Activated CD4-positive, alpha-beta memory T cell treated with anti-CD3 and anti-CD28 coated beads, Interleukin-2, amount 10 ng/mL, durations not matched to agents 7 days and 5 days (primary cell): ENCODE data around the gene ATP1A4. TPM values are rescaled to one million over a fixed set of nuclear protein-coding genes. Genes with fewer than 3 reads are reported as not detected.
"Not testable (repeated sequence)": the region's sequence is repeated elsewhere in the genome, so short reads cannot be mapped to it uniquely, and the experiment has no call there.

Experiments used
- CTCF ChIA-PET: fragments of 350-600 bp; sonication (Branson Sonifier 250); formaldehyde crosslinking; loops from one replicate; lab custom pipeline; 2021; ENCODE audit warnings: antibody characterized with exemption, inconsistent platforms; lab: Charles Lee
- POLR2A ChIA-PET: fragments of 350-600 bp; sonication (Branson Sonifier 250); formaldehyde crosslinking; loops from one replicate; lab custom pipeline; 2021; ENCODE audit warnings: antibody characterized with exemption; lab: Charles Lee
- DNase-seq: peaks from one replicate; pipeline ENCODE4 v3.0.0-alpha.2; 2020
- H3K27ac Mint-ChIP-seq: one replicate; pipeline ENCODE4 v1.8.0; 2021; ENCODE audit warnings: mild to moderate bottlenecking, mixed read lengths
- H3K27me3 Mint-ChIP-seq: one replicate; pipeline ENCODE4 v1.8.0; 2021; ENCODE audit warnings: mixed read lengths
- H3K36me3 Mint-ChIP-seq: one replicate; pipeline ENCODE4 v1.8.0; 2021; ENCODE audit warnings: low read depth, mixed read lengths
- H3K4me1 Mint-ChIP-seq: one replicate; pipeline ENCODE4 v1.8.0; 2021; ENCODE audit warnings: mixed read lengths
- H3K4me3 Mint-ChIP-seq: one replicate; pipeline ENCODE4 v1.8.0; 2021; ENCODE audit warnings: mild to moderate bottlenecking, mixed read lengths
- H3K9me3 Mint-ChIP-seq: one replicate; pipeline ENCODE4 v1.8.0; 2021; ENCODE audit warnings: mixed read lengths
- total RNA-seq, 2 experiments: library from RNA; stranded (reverse); gene quantifications; one replicate each; pipeline ENCODE4 v1.2.3, GENCODE V29; 2021

Gene ATP1A4
- total RNA-seq, 2 experiments from 2014 or later: 0.33 TPM; not detected in 1

DNA sequence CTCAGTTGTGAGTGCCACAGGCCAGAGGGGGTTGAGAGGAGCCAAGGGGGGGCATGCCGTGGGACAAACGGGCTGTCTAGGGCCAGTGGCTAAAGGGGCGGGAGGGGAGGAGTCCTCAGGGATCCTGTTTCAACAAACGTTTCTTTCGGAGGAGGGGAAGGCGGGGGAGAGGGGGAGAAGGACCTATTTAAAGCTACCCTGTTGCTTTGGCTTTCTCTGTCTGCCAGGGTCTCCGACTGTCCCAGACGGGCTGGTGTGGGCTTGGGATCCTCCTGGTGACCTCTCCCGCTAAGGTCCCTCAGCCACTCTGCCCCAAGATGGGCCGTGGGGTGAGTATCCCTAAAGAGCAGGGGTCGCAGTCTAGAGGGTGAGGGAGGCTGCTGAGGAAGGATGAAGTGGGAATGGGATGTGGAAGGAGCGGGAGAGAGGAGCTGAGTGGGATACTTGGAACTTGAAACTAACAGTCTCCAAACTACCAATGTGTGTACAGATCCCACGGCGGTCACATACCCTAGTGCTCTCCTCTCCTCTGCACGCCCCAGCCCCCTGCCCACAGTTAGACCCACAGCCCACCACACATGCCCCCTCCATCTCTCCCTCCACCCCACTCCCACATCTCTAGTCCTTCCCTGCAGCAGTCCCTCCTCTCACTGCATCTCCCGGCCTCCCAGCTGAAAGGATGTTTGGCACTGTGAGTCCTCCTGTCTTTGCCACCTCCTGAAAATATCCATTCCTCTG is 35.7 kb upstream of the ATP1A4 start, which contains the start of gene ATP1A2:
ATP1A2 (plus strand) TSS at position 215 of the 738 bp plus-strand sequence; CDS start at position 318, 103 bp downstream.
- no peak for DNase-seq
- H3K9me3 Mint-ChIP-seq: no peaks in the 10 kb centered on the region
- CTCF ChIA-PET: no interaction called here
- no peak within 1 kb of the TSS for H3K27ac Mint-ChIP-seq
- peaks cover 20% of the 10 kb centered on the region for H3K27me3 Mint-ChIP-seq
- no peak within 1 kb of the TSS for H3K4me3 Mint-ChIP-seq
- no peaks in the 10 kb centered on the region for H3K4me1 Mint-ChIP-seq
- POLR2A ChIA-PET: no interaction called here
- H3K36me3 Mint-ChIP-seq: no peaks in the 10 kb centered on the region

DNA sequence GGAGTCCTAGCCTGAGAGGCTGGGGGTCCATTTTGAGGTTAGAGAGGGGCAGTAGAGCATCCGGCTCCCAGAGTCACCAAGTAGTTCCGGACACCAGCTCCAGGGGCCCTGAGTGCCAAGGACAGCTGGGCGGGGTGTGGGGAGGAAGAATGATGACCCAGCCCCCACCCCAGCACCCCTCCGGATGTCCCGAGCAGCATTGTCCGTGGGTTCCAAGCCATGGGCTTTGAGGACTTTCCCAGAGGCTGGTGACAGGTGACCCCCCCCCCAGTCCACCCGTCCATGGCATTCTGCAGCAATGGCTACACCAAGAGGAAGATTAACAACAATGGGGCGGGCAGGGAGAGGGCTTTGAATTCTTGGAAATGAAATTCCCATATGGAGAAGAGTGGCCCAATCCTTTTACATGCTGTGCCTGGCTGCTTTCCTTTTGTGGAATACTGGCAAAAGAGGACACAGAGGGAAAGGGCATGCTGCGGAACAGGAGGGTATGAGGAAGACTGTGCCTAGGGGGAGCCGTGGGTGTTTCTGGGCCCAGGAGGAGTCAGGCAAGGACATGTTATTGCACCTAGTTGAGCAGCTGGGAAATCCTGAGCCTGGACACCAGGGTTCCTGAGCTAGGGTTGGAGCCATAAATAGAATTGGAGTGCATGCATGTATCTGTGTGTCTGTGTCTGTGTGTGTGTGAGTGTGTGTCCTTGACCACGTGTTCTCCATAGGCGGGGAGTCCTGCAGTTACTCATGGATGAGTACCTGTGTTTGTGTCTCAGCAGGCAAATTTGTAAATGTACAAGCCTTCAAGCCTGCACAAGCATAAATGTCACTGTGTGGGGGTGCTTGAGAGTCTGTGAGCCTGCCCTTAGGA is 34.9 kb upstream of the ATP1A4 start:
- CTCF ChIA-PET: no interaction called here
- H3K4me3 Mint-ChIP-seq: no peak overlapping the region
- H3K27ac Mint-ChIP-seq: no peak overlapping the region
- H3K27me3 Mint-ChIP-seq: peaks cover 19% of the 10 kb centered on the region
- H3K9me3 Mint-ChIP-seq: no peaks in the 10 kb centered on the region
- H3K36me3 Mint-ChIP-seq: no peaks in the 10 kb centered on the region
- no peak for DNase-seq
- no peaks in the 10 kb centered on the region for H3K4me1 Mint-ChIP-seq
- POLR2A ChIA-PET: no interaction called here

DNA sequence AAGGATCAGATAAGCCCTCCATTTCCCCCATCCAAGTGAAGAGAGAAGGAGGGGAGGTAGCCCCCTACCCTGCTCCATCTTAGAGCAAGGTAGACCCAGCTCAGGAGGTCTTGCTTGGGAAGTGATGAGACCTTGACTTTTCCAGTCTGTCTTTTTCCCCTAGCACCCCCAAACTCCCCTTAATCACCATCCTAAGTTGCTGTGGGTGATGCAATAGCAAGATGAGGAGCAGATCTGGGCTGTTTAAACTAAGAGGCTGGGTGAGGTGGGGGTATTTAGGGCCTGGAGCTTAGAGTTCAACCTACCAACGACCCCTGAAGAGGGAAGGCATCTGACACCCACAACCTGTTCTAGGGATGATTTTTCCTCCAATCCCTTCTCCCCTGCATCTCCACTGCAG is 34.1 kb upstream of the ATP1A4 start:
- DNase-seq: no peak
- Mint-ChIP-seq H3K36me3 (no peaks in the 10 kb centered on the region), H3K27me3 (peaks cover 21% of the 10 kb centered on the region), H3K9me3 (no peaks in the 10 kb centered on the region), H3K4me3 (no peak overlapping the region), H3K4me1 (no peaks in the 10 kb centered on the region), H3K27ac (no peak overlapping the region)
- ChIA-PET CTCF (no interaction called here), POLR2A (no interaction called here)

DNA sequence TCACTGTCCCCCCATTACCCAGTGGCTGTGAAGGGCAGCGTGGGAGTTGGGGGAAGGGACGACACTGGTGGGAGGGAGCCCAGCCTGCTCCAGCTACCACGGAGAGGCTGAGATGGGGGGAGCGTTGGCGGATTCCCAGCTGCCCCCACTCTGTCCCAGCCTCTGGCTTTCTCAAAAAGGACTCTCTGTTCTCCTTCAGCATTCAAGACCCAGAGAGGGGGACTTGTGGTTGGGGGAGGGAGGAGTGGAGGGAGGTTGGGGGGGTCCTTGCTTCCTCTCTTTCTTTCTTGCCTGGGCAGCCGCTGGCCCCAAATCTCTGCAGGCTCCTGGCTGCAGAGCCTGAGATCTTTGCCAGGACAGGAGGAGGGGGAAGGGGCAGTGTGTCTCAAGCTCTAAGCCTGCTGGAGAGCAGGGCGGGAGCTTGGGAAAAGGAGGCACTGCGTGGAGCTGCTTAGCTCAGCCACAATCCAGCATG is 33.7 kb upstream of the ATP1A4 start:
- Mint-ChIP-seq H3K36me3 (no peaks in the 10 kb centered on the region), H3K27me3 (peaks cover 21% of the 10 kb centered on the region), H3K4me1 (no peaks in the 10 kb centered on the region), H3K27ac (no peak overlapping the region), H3K4me3 (no peak overlapping the region), H3K9me3 (no peaks in the 10 kb centered on the region)
- POLR2A ChIA-PET: no interaction called here
- DNase-seq: no peak
- CTCF ChIA-PET: no interaction called here

DNA sequence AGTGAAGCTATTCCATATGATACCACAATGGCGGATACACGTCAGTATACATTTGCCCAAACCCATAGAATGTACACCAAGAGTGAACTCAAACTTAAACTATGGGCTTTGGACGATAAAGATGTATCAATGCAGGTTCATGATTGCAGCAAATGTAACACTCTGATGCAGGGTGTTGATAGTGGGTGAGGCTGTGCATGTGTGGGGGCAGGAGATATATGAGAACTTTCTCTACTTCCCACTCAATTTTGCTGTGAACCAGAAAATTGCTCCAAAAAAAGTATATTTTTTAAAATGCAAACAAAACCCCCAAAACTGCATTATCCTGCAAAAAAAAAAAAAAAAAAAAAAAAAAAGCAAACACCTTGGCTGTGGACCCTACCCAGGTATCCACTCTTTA is 32.5 kb upstream of the ATP1A4 start:
- Mint-ChIP-seq H3K27ac (no peak overlapping the region), H3K4me1 (no peaks in the 10 kb centered on the region), H3K9me3 (no peaks in the 10 kb centered on the region), H3K36me3 (no peaks in the 10 kb centered on the region), H3K27me3 (peaks cover 15% of the 10 kb centered on the region), H3K4me3 (no peak overlapping the region)
- POLR2A ChIA-PET: no interaction called here
- no peak for DNase-seq
- CTCF ChIA-PET: interaction anchor here (0.6 kb wide), 1 partner anchor 21 kb away, joined by 3 read pairs; the partner anchor contains the start of gene IGSF8

DNA sequence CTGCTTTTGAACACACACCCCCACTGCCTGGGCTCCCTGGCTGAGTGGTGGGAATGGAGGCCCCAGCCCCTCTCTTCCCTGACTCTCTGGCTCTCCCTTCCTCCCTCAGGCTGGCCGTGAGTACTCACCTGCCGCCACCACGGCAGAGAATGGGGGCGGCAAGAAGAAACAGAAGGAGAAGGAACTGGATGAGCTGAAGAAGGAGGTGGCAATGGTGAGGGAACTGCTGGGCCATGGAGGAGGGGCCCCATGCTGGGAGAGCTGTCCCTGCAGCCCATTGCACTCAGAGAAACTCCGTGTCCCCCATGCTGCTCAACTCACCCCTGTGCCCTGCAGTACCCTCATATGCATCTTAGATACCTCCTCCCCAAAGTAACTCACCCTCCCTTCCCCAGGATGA is 30.6 kb upstream of the ATP1A4 start:
- H3K9me3 Mint-ChIP-seq: no peaks in the 10 kb centered on the region
- no peaks in the 10 kb centered on the region for H3K4me1 Mint-ChIP-seq
- no peak for DNase-seq
- no peak overlapping the region for H3K4me3 Mint-ChIP-seq
- CTCF ChIA-PET: no interaction called here
- H3K27ac Mint-ChIP-seq: no peak overlapping the region
- no peaks in the 10 kb centered on the region for H3K36me3 Mint-ChIP-seq
- peaks cover 15% of the 10 kb centered on the region for H3K27me3 Mint-ChIP-seq
- POLR2A ChIA-PET: no interaction called here

DNA sequence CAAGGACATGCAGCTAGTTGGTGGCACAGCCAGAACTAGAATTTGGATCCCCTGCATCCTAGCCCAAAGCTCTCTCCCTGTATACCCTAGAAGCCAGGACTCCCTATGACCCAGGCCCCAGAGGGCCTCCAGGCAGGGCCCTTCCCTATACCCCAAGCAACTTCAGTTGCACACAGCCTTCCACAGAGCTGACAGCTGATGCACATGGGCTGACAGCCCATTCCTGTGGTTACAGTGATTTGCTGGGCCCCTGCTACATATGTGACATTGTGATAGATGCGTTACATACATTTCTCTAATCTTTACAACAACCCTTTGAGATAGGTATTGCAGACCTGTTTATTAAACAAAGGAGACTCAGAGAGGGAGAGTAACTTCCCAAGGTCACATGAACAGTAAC is 30.0 kb upstream of the ATP1A4 start:
- no peak overlapping the region for H3K4me3 Mint-ChIP-seq
- peaks cover 15% of the 10 kb centered on the region for H3K27me3 Mint-ChIP-seq
- no peak for DNase-seq
- no peak overlapping the region for H3K27ac Mint-ChIP-seq
- CTCF ChIA-PET: no interaction called here
- no peaks in the 10 kb centered on the region for H3K9me3 Mint-ChIP-seq
- POLR2A ChIA-PET: no interaction called here
- no peaks in the 10 kb centered on the region for H3K36me3 Mint-ChIP-seq
- H3K4me1 Mint-ChIP-seq: no peaks in the 10 kb centered on the region

DNA sequence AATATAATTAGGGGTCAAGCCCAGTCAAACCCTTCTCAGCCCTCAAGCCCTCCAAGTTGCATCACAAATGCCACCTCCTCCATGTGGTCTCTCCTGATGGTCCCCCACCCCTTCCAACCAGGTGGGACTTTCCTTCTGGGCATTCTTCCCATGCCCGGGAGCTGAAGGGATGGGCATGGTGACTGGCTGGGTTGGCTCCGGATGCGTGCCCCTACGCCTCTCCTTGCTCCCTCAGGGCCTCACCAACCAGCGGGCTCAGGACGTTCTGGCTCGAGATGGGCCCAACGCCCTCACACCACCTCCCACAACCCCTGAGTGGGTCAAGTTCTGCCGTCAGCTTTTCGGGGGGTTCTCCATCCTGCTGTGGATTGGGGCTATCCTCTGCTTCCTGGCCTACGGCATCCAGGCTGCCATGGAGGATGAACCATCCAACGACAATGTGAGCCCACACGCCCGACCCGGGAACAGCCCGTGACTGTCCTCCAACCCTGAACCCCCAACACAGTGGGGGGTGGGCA is 28.4 kb upstream of the ATP1A4 start:
- Mint-ChIP-seq H3K9me3 (no peaks in the 10 kb centered on the region), H3K4me3 (no peak overlapping the region)
- CTCF ChIA-PET: interaction anchor here (1.5 kb wide), 1 partner anchor 129 kb away, joined by 4 read pairs; no protein-coding TSS in a partner anchor

DNA sequence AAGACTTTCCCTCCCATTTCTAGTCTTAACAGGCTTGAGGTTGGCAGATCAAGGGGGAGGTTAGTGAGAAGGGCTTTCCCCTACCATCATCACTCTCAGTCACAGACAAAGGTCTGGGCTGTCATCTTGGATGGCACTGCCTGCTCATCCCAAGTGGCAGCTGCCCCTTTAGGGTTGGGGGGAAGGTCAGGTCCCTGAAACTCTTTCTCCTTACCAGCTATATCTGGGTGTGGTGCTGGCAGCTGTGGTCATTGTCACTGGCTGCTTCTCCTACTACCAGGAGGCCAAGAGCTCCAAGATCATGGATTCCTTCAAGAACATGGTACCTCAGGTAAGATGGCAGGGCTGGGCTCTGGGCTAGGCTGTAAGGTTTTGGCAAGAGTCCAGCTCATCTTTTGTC is 27.7 kb upstream of the ATP1A4 start:
- POLR2A ChIA-PET: interaction anchor here (1.2 kb wide), 1 partner anchor 15 kb away, joined by 3 read pairs; no protein-coding TSS in a partner anchor
- no peak for DNase-seq
- CTCF ChIA-PET: no interaction called here
- Mint-ChIP-seq H3K27ac (no peak overlapping the region), H3K4me3 (no peak overlapping the region), H3K27me3 (peaks cover 3% of the 10 kb centered on the region), H3K4me1 (no peaks in the 10 kb centered on the region), H3K36me3 (no peaks in the 10 kb centered on the region), H3K9me3 (no peaks in the 10 kb centered on the region)

More for the DNA sequence above, 28.4 kb upstream of the ATP1A4 start:
- H3K27me3 Mint-ChIP-seq: peaks cover 8% of the 10 kb centered on the region
- no peak overlapping the region for H3K27ac Mint-ChIP-seq
- H3K36me3 Mint-ChIP-seq: no peaks in the 10 kb centered on the region
- POLR2A ChIA-PET: interaction anchor here (0.6 kb wide), 1 partner anchor 102 kb away, joined by 4 read pairs; no protein-coding TSS in a partner anchor
- H3K4me1 Mint-ChIP-seq: no peaks in the 10 kb centered on the region
- DNase-seq: no peak

DNA sequence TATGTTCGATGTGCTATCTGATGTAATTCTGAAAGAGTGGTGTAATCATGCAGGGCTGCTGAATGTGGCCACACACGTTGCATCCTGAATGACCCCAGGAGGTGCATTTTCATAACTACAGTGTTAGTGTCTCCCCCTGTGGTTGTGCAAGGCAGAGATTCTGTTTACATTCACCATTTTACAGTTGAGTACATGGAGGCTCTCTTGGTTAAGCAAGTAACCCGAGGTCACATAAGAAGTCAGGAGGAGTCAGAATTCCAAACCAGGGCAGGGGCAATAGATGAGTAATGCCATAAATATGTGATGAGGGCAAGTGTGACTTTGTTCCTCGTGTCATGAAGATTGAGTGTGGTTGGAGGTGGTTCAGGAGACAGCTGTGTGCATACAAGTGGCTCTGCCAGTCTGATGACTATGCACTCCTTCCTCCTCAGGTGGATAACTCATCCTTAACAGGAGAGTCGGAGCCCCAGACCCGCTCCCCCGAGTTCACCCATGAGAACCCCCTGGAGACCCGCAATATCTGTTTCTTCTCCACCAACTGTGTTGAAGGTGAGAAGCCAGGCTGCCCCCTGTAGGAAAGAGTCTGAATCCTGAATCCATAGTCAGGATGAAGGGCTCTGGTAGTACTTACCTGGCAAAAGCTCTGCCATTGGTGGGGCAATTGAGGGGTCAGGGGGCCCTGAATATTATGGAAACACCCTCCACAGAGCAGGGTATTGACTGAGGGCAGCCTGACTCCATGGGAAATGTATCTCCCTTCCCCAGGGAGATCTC is 26.5 kb upstream of the ATP1A4 start:
- ChIA-PET POLR2A (interaction anchor here (1.2 kb wide), 1 partner anchor 16 kb away, joined by 3 read pairs; no protein-coding TSS in a partner anchor), CTCF (no interaction called here)
- H3K27me3 Mint-ChIP-seq: peaks cover 4% of the 10 kb centered on the region
- no peaks in the 10 kb centered on the region for H3K9me3 Mint-ChIP-seq
- DNase-seq: no peak
- no peak overlapping the region for H3K4me3 Mint-ChIP-seq
- H3K4me1 Mint-ChIP-seq: no peaks in the 10 kb centered on the region
- no peak overlapping the region for H3K27ac Mint-ChIP-seq
- no peaks in the 10 kb centered on the region for H3K36me3 Mint-ChIP-seq

DNA sequence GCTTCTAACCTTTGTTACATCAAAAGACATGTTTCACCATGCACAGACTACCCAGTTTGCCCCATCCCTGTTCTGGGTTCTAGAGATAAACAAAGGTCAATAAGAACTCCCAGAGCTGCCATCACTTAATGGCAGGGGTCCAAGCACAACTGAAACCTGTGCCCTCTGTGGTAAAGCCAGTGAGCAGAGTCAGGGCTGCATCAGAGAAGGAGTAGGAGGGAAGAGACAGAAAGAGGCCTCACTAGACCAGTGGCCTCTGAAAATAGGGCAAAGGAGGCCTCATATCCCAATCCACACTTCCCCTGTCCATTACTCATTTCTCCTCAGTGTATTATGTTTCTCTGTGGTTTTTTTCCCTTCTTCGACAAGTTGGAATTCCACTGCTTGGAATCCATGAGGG is 25.7 kb upstream of the ATP1A4 start:
- Mint-ChIP-seq H3K4me1 (no peaks in the 10 kb centered on the region), H3K27me3 (peaks cover 4% of the 10 kb centered on the region), H3K9me3 (no peaks in the 10 kb centered on the region), H3K4me3 (no peak overlapping the region), H3K27ac (no peak overlapping the region), H3K36me3 (no peaks in the 10 kb centered on the region)
- ChIA-PET POLR2A (no interaction called here), CTCF (interaction anchor here (0.7 kb wide), 1 partner anchor 127 kb away, joined by 3 read pairs; no protein-coding TSS in a partner anchor)
- DNase-seq: no peak

DNA sequence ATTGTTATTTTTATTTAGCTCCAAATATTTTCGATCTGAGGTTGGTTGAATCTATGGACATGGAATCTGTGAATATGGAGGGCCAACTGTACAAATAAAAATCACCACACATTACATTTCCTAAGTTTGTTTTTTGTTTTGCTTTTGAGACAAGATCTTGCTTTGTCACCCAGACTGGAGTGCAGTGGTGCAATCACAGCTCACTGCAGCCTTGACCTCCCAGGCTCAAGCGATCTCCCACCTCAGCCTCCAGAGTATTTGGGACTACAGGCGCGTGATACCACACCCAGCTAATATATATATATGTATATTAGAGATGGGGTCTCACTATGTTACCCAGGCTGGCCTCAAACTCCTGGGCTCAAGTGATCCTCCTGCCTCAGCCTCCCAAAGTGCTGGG is 25.1 kb upstream of the ATP1A4 start:
- H3K36me3 Mint-ChIP-seq, H3K4me1 Mint-ChIP-seq, DNase-seq, H3K9me3 Mint-ChIP-seq, H3K4me3 Mint-ChIP-seq, POLR2A ChIA-PET, H3K27ac Mint-ChIP-seq, H3K27me3 Mint-ChIP-seq: not testable (repeated sequence)
- CTCF ChIA-PET: interaction anchor here (0.7 kb wide), 1 partner anchor 126 kb away, joined by 3 read pairs; no protein-coding TSS in a partner anchor
